PFSK-1 (cell line): Measurements from ENCODE around the gene CHID1.

Source experiments
- POLR2AphosphoS5 ChIP-seq: IDR thresholded peaks from 2 replicates; pipeline ENCODE4 v1.6.1; 2012; ENCODE audit warnings: low read depth, mild to moderate bottlenecking, control low read depth, low read length, moderate library complexity
- SIN3A ChIP-seq: IDR thresholded peaks from 2 replicates; pipeline ENCODE4 v1.6.1; 2012; ENCODE audit warnings: mild to moderate bottlenecking, low read length, moderate library complexity, borderline replicate concordance; ENCODE audit not compliant: insufficient read depth
- TAF1 ChIP-seq: IDR thresholded peaks from 2 replicates; pipeline ENCODE4 v1.6.1; 2012; ENCODE audit warnings: low read length, control low read depth, borderline replicate concordance; ENCODE audit not compliant: insufficient read depth
- TF ChIP-seq, protein P1 (sequence below), 2 experiments: IDR thresholded peaks; 2 replicates each; pipeline versions ENCODE4 v1.6.1 to v1.8.0; 2011 to 2012; ENCODE audit warnings: low read depth in 2 of 2, low read length in 2 of 2, control low read depth in 1 of 2, inconsistent platforms in 1 of 2, mild to moderate bottlenecking in 1 of 2, moderate library complexity in 1 of 2; ENCODE audit not compliant: insufficient read depth in 1 of 2

DNA sequence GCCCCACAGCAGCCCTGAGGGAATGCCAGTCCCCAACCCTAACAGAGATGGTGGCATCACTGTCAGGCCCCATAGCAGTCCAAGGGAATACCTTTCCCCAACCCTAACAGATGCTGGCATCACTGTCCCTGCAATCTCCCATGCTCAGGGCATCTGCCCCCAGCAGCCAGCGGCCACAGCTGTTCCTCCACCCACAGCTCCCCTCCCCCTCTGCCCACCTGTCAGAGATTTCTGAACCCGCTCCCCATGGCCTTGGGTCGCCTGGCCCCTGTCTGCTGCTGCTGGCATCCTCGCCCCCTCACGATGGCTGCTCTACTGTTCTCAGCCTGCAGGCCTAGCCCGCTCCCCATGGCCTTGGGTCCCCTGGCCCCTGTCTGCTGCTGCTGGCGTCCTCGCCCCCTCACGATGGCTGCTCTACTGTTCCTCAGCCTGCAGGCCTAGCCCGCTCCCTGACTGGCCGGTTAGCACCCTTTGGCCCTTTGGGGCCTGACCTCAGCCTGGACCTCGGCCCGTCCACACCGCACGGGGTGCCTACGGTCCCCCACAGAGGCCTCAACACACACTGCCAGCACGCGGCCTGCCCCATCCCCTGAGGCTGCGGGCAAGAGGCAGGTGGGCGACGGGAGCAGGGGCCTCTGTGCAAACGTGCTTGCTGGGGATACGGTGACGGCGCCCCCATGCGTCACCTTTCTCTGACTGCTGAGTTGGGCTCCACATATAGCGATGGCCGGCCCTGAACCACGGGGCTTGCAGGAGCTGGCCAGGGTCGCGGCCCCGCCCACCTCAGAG lies 20.7 kb downstream of the CHID1 start:
- TF ChIP-seq, protein P1, sequence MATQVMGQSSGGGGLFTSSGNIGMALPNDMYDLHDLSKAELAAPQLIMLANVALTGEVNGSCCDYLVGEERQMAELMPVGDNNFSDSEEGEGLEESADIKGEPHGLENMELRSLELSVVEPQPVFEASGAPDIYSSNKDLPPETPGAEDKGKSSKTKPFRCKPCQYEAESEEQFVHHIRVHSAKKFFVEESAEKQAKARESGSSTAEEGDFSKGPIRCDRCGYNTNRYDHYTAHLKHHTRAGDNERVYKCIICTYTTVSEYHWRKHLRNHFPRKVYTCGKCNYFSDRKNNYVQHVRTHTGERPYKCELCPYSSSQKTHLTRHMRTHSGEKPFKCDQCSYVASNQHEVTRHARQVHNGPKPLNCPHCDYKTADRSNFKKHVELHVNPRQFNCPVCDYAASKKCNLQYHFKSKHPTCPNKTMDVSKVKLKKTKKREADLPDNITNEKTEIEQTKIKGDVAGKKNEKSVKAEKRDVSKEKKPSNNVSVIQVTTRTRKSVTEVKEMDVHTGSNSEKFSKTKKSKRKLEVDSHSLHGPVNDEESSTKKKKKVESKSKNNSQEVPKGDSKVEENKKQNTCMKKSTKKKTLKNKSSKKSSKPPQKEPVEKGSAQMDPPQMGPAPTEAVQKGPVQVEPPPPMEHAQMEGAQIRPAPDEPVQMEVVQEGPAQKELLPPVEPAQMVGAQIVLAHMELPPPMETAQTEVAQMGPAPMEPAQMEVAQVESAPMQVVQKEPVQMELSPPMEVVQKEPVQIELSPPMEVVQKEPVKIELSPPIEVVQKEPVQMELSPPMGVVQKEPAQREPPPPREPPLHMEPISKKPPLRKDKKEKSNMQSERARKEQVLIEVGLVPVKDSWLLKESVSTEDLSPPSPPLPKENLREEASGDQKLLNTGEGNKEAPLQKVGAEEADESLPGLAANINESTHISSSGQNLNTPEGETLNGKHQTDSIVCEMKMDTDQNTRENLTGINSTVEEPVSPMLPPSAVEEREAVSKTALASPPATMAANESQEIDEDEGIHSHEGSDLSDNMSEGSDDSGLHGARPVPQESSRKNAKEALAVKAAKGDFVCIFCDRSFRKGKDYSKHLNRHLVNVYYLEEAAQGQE (IDR thresholded peaks at IDR 0.05; ENCODE audit: insufficient read depth in 1 of 2, low read depth in 2 of 2, low read length in 2 of 2), result no peak
- TF ChIP-seq SIN3A (no peak), POLR2AphosphoS5 (no peak), TAF1 (no peak)
